WTC11 (cell line): Measurements from ENCODE around the gene EHMT1. TPM values are rescaled to one million over a fixed set of nuclear protein-coding genes. Genes with fewer than 3 reads are reported as not detected.

Source experiments
- ATAC-seq: fragments of 200-7000 bp; cut with Tn5 transposase; 2 replicates; pipeline ENCODE4 v1.10.0; 2021; ENCODE audit warnings: mild to moderate bottlenecking, moderate library complexity
- CTCF ChIA-PET: fragments of 300-600 bp; sonication (Branson Sonifier 250); formaldehyde crosslinking; loops from one replicate; lab custom pipeline; 2021; ENCODE audit warnings: antibody characterized with exemption; lab: Charles Lee
- POLR2A ChIA-PET: fragments of 350-600 bp; sonication (Branson Sonifier 250); formaldehyde crosslinking; loops from one replicate; lab custom pipeline; 2021; ENCODE audit warnings: antibody characterized with exemption; lab: Charles Lee
- DNase-seq: peaks from one replicate; pipeline ENCODE4 v3.0.0; 2021; ENCODE audit warnings: low spot score
- H3K27ac Mint-ChIP-seq: 2 replicates; pipeline ENCODE4 v1.8.0; 2021; ENCODE audit warnings: mixed read lengths
- H3K27me3 Mint-ChIP-seq: 2 replicates; pipeline ENCODE4 v1.8.0; 2021; ENCODE audit warnings: low read depth, mild to moderate bottlenecking, moderate library complexity, mixed read lengths
- H3K36me3 Mint-ChIP-seq: 2 replicates; pipeline ENCODE4 v1.8.0; 2021; ENCODE audit warnings: mixed read lengths
- H3K4me1 Mint-ChIP-seq: 2 replicates; pipeline ENCODE4 v1.8.0; 2022; ENCODE audit warnings: mixed read lengths
- H3K4me3 Mint-ChIP-seq: 2 replicates; pipeline ENCODE4 v1.8.0; 2021; ENCODE audit warnings: mild to moderate bottlenecking, moderate library complexity, mixed read lengths
- H3K9me3 Mint-ChIP-seq: 2 replicates; pipeline ENCODE4 v1.8.0; 2021; ENCODE audit warnings: mixed read lengths
- CREB1 ChIP-seq: sonication (generic); formaldehyde crosslinking; IDR thresholded peaks from 2 replicates; pipeline ENCODE4 v1.8.0; 2023; ENCODE audit warnings: mild to moderate bottlenecking, missing genetic modification reagents
- CREM ChIP-seq: sonication (generic); formaldehyde crosslinking; IDR thresholded peaks from 2 replicates; pipeline ENCODE4 v1.8.1; 2022; ENCODE audit warnings: mild to moderate bottlenecking, missing genetic modification reagents, moderate library complexity
- FOXJ3 ChIP-seq: sonication (generic); formaldehyde crosslinking; IDR thresholded peaks from 2 replicates; pipeline ENCODE4 v1.9.0; 2021; ENCODE audit warnings: missing genetic modification reagents, mild to moderate bottlenecking, borderline replicate concordance
- FOXP1 ChIP-seq: sonication (generic); formaldehyde crosslinking; IDR thresholded peaks from 2 replicates; pipeline ENCODE4 v1.8.0; 2022; ENCODE audit warnings: missing genetic modification reagents, mild to moderate bottlenecking, moderate library complexity, borderline replicate concordance
- GABPB1 ChIP-seq: sonication (generic); formaldehyde crosslinking; IDR thresholded peaks from 2 replicates; pipeline ENCODE4 v1.8.1; 2023; ENCODE audit warnings: mild to moderate bottlenecking, missing genetic modification reagents
- JAZF1 ChIP-seq: fragments of 250-450 bp; sonication (Bioruptor Pico); IDR thresholded peaks from 2 replicates; pipeline ENCODE4 v1.9.0; 2021; ENCODE audit warnings: moderate library complexity, mild to moderate bottlenecking, inconsistent platforms
- KAT7 ChIP-seq: sonication (generic); formaldehyde crosslinking; IDR thresholded peaks from 2 replicates; pipeline ENCODE4 v1.8.1; 2023; ENCODE audit warnings: missing genetic modification reagents, mild to moderate bottlenecking, borderline replicate concordance
- MYBL2 ChIP-seq: sonication (generic); formaldehyde crosslinking; IDR thresholded peaks from 2 replicates; pipeline ENCODE4 v1.8.1; 2023; ENCODE audit warnings: mild to moderate bottlenecking, moderate library complexity, missing genetic modification reagents
- NR1H2 ChIP-seq: sonication (generic); formaldehyde crosslinking; IDR thresholded peaks from 2 replicates; pipeline ENCODE4 v1.9.0; 2021; ENCODE audit warnings: mild to moderate bottlenecking, moderate library complexity, missing genetic modification reagents
- ZNF416 ChIP-seq: fragments of 250-450 bp; sonication (Bioruptor Pico); IDR thresholded peaks from 2 replicates; pipeline ENCODE4 v1.9.0; 2021; ENCODE audit warnings: mild to moderate bottlenecking, inconsistent platforms
- total RNA-seq: library from RNA; stranded (reverse); gene quantifications from 3 replicates; pipeline ENCODE4 v1.2.3, GENCODE V29; 2021
- TF ChIP-seq, protein P1 (sequence below): fragments of 250-450 bp; sonication (Bioruptor Pico); IDR thresholded peaks from 2 replicates; pipeline ENCODE4 v2.1.2; 2022; ENCODE audit warnings: mild to moderate bottlenecking, moderate library complexity
- TF ChIP-seq, protein P2 (sequence below): sonication (generic); formaldehyde crosslinking; IDR thresholded peaks from 2 replicates; pipeline ENCODE4 v1.8.0; 2022; ENCODE audit warnings: mild to moderate bottlenecking, missing genetic modification reagents
- TF ChIP-seq, protein P3 (sequence below): sonication (generic); formaldehyde crosslinking; IDR thresholded peaks from 2 replicates; pipeline ENCODE4 v1.8.0; 2022; ENCODE audit warnings: mild to moderate bottlenecking, missing genetic modification reagents
- TF ChIP-seq, protein P4 (sequence below): sonication (generic); formaldehyde crosslinking; IDR thresholded peaks from 2 replicates; pipeline ENCODE4 v1.8.1; 2023; ENCODE audit warnings: mild to moderate bottlenecking, missing genetic modification reagents
- TF ChIP-seq, protein P5 (sequence below): fragments of 250-450 bp; sonication (Bioruptor Pico); IDR thresholded peaks from 2 replicates; pipeline ENCODE4 v1.9.0; 2021; ENCODE audit warnings: mild to moderate bottlenecking, borderline replicate concordance
- TF ChIP-seq, protein P6 (sequence below): fragments of 250-450 bp; sonication (Bioruptor Pico); IDR thresholded peaks from 2 replicates; pipeline ENCODE4 v1.9.0; 2021; ENCODE audit warnings: mild to moderate bottlenecking

Gene EHMT1
- total RNA-seq, 1 experiment from 2014 or later = 170 TPM

DNA sequence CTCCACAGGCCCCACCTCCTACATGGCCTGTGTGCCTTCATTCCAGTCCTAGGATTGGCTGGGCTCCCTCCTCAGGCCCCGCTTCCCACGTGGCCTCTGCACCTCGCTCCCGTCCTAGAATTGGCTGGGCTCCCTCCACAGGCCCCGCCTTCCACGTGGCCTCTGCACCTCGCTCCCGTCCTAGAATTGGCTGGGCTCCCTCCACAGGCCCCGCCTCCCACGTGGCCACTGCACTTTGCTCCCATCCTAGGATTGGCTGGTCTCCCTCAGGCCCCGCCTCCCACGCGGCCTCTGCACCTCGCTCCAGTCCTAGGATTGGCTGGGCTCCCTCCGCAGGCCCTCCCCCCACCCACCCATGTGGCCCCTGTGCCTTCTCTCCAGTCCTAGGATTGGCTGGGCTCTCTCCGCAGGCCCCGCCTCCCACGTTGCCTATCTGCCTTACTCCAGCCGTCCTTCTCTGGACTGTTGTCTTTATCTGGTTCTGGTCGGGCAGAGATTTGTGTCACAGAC lies 213.4 kb downstream of the EHMT1 start:
- CTCF ChIA-PET = no interaction called here
- H3K4me1 Mint-ChIP-seq = no peaks in the 10 kb centered on the region
- peaks cover 35% of the 10 kb centered on the region for H3K36me3 Mint-ChIP-seq
- TF ChIP-seq, protein P1, sequence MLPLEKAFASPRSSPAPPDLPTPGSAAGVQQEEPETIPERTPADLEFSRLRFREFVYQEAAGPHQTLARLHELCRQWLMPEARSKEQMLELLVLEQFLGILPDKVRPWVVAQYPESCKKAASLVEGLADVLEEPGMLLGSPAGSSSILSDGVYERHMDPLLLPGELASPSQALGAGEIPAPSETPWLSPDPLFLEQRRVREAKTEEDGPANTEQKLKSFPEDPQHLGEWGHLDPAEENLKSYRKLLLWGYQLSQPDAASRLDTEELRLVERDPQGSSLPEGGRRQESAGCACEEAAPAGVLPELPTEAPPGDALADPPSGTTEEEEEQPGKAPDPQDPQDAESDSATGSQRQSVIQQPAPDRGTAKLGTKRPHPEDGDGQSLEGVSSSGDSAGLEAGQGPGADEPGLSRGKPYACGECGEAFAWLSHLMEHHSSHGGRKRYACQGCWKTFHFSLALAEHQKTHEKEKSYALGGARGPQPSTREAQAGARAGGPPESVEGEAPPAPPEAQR (CRISPR knock-in tag) = no peak
- TF ChIP-seq FOXJ3 (CRISPR knock-in tag) = no peak
- TF ChIP-seq NR1H2 = no peak
- TF ChIP-seq ZNF416 (CRISPR knock-in tag) = no peak
- TF ChIP-seq, protein P2, sequence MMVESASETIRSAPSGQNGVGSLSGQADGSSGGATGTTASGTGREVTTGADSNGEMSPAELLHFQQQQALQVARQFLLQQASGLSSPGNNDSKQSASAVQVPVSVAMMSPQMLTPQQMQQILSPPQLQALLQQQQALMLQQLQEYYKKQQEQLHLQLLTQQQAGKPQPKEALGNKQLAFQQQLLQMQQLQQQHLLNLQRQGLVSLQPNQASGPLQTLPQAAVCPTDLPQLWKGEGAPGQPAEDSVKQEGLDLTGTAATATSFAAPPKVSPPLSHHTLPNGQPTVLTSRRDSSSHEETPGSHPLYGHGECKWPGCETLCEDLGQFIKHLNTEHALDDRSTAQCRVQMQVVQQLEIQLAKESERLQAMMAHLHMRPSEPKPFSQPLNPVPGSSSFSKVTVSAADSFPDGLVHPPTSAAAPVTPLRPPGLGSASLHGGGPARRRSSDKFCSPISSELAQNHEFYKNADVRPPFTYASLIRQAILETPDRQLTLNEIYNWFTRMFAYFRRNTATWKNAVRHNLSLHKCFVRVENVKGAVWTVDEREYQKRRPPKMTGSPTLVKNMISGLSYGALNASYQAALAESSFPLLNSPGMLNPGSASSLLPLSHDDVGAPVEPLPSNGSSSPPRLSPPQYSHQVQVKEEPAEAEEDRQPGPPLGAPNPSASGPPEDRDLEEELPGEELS = no peak
- TF ChIP-seq CREM = no peak
- no peak for TF ChIP-seq MYBL2 (CRISPR knock-in tag)
- TF ChIP-seq, protein P3, sequence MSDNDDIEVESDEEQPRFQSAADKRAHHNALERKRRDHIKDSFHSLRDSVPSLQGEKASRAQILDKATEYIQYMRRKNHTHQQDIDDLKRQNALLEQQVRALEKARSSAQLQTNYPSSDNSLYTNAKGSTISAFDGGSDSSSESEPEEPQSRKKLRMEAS = no peak
- TF ChIP-seq, protein P4, sequence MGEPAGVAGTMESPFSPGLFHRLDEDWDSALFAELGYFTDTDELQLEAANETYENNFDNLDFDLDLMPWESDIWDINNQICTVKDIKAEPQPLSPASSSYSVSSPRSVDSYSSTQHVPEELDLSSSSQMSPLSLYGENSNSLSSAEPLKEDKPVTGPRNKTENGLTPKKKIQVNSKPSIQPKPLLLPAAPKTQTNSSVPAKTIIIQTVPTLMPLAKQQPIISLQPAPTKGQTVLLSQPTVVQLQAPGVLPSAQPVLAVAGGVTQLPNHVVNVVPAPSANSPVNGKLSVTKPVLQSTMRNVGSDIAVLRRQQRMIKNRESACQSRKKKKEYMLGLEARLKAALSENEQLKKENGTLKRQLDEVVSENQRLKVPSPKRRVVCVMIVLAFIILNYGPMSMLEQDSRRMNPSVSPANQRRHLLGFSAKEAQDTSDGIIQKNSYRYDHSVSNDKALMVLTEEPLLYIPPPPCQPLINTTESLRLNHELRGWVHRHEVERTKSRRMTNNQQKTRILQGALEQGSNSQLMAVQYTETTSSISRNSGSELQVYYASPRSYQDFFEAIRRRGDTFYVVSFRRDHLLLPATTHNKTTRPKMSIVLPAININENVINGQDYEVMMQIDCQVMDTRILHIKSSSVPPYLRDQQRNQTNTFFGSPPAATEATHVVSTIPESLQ (CRISPR knock-in tag) = no peak
- no peak for TF ChIP-seq GABPB1 (CRISPR knock-in tag)
- no peak for TF ChIP-seq JAZF1 (CRISPR knock-in tag)
- TF ChIP-seq, protein P5, sequence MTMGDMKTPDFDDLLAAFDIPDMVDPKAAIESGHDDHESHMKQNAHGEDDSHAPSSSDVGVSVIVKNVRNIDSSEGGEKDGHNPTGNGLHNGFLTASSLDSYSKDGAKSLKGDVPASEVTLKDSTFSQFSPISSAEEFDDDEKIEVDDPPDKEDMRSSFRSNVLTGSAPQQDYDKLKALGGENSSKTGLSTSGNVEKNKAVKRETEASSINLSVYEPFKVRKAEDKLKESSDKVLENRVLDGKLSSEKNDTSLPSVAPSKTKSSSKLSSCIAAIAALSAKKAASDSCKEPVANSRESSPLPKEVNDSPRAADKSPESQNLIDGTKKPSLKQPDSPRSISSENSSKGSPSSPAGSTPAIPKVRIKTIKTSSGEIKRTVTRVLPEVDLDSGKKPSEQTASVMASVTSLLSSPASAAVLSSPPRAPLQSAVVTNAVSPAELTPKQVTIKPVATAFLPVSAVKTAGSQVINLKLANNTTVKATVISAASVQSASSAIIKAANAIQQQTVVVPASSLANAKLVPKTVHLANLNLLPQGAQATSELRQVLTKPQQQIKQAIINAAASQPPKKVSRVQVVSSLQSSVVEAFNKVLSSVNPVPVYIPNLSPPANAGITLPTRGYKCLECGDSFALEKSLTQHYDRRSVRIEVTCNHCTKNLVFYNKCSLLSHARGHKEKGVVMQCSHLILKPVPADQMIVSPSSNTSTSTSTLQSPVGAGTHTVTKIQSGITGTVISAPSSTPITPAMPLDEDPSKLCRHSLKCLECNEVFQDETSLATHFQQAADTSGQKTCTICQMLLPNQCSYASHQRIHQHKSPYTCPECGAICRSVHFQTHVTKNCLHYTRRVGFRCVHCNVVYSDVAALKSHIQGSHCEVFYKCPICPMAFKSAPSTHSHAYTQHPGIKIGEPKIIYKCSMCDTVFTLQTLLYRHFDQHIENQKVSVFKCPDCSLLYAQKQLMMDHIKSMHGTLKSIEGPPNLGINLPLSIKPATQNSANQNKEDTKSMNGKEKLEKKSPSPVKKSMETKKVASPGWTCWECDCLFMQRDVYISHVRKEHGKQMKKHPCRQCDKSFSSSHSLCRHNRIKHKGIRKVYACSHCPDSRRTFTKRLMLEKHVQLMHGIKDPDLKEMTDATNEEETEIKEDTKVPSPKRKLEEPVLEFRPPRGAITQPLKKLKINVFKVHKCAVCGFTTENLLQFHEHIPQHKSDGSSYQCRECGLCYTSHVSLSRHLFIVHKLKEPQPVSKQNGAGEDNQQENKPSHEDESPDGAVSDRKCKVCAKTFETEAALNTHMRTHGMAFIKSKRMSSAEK = no peak
- no peak for TF ChIP-seq KAT7
- no peak for TF ChIP-seq CREB1
- TF ChIP-seq, protein P6, sequence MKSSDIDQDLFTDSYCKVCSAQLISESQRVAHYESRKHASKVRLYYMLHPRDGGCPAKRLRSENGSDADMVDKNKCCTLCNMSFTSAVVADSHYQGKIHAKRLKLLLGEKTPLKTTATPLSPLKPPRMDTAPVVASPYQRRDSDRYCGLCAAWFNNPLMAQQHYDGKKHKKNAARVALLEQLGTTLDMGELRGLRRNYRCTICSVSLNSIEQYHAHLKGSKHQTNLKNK (CRISPR knock-in tag) = no peak
- no peak for TF ChIP-seq FOXP1 (CRISPR knock-in tag)
- peaks cover 5% of the 10 kb centered on the region for H3K9me3 Mint-ChIP-seq
- no peaks in the 10 kb centered on the region for H3K27me3 Mint-ChIP-seq
- POLR2A ChIA-PET = no interaction called here
- DNase-seq (no peak), ATAC-seq (no peak; the same call in 1 of the 2 replicates)
- H3K27ac Mint-ChIP-seq = no peak overlapping the region
- no peak overlapping the region for H3K4me3 Mint-ChIP-seq
